Parietal lobe (tissue), 1 donor: ENCODE measurements around the gene ZDHHC7. TPM values are rescaled to one million over a fixed set of nuclear protein-coding genes. Genes with fewer than 3 reads are reported as not detected.

ENCODE experiments used
- total RNA-seq: library from RNA; depleted of rRNA; stranded (reverse); fragments of >200 nt; gene quantifications from one replicate; pipeline ENCODE4 v1.2.3, GENCODE V29; 2014

Gene ZDHHC7
- 25.7 TPM for total RNA-seq

DNA sequence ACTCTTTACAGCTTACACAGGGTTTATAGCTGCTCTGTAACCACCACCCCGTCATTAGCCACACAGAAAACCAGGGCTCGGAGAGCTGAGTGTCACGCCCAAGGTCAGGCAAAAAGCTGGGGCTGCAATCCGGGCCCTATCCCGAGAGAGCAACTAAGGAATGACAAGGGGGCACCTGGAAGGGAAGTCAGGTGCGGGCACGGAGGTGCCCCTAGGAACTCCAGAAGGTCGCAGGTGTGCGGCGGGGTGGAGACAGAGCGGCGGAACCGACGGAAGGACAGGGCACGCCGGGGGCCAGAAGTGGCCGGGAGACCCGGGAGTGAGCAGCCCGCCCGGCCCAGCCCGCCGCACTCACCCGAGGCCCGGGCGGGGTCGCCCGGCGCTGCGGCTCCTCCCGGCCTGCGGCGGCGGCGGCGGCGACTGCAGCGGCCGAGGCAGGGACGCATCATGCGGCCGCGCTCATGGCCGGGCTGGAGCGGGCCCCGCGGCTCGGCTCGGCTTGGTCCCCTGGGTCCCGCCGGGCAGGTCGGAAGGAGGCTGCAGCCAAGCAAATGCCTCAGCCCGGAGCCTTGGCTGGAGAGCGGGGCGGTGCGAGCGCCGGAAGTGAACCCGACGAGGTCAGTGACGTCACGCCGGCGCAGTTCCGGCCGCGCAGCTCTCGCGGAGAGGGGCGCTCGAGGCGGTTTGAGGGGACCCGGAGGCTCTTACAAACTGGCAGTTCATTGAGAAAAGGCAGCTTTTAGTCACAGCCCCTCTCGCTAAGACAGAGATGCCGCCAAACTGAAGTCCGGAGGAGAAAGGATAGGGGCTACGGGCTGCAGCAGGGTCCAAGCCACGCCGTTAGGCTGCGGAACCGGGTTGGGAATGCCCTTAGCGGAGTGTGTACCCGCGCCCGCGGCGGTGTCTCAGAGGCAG, at the start of gene ZDHHC7:
Gene ZDHHC7 (minus strand): TSS at position 605 of the 915 bp plus-strand sequence. CDS start 20,917 bp downstream, outside the sequence.

DNA sequence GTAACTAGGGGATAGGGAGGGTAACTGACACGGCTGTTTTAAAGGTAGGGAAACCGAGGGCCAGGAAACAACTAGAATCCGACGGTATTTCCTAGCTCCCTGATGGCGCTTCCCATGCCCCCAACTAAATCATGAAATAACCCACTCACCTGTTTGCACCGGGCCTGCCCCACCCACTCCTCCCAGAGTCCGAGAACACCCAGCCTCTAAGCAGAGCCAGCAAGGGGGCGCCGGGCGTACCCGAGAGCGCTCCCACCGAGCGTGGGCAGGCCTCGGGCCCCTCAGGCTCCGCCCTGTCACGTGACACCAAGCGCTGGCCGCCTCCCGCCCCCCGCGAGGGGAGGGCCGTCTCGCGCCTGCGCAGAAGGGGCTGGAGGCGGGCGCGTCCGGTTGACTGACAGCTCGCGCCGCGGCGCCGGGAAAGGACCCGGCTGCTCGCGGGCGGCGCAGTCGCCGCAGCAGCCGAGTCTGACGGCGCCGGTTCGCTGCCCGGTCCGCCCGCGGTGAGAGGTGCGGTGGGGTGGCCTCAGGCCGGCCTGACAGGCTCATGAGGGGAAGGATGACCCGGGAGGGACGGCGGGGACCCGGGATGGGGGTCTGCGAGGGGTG, 16.1 kb upstream of the ZDHHC7 start, which contains the start of gene KIAA0513:
Gene KIAA0513 (plus strand): TSS at position 447 of the 609 bp plus-strand sequence. CDS start 39,277 bp downstream, outside the sequence.

Other genes starting within 250 kb of the ZDHHC7 start
- 1.6 TPM for gene CRISPLD2, start 191.6 kb downstream of the ZDHHC7 start, total RNA-seq
- gene KIAA0513, start 16.3 kb upstream of the ZDHHC7 start, total RNA-seq = 66.4 TPM
- not detected for gene CIBAR2, start 100.9 kb upstream of the ZDHHC7 start, total RNA-seq